ENCODE results near the gene PHYH.

DNA sequence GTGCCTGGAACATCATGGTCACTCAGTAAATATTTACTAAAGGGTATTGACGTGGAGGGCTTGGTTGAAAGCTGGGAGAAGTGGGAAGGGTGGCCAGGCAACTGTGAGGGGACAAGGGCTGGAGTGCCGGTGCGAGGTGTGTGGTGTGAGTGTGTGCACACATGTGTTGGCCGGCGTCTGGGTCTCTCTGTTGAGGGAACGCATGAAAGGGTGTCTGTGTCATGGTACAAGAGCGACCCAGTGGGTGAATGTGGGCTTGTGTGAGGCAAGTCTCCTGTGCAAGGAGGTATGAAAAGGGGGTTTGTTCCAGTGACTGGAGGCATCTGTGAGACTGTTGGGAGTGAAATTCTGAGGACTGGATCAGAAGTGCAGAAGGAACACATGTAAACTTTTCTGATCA is 36.3 kb downstream of the PHYH start:
- TF ChIP-seq, protein P1, sequence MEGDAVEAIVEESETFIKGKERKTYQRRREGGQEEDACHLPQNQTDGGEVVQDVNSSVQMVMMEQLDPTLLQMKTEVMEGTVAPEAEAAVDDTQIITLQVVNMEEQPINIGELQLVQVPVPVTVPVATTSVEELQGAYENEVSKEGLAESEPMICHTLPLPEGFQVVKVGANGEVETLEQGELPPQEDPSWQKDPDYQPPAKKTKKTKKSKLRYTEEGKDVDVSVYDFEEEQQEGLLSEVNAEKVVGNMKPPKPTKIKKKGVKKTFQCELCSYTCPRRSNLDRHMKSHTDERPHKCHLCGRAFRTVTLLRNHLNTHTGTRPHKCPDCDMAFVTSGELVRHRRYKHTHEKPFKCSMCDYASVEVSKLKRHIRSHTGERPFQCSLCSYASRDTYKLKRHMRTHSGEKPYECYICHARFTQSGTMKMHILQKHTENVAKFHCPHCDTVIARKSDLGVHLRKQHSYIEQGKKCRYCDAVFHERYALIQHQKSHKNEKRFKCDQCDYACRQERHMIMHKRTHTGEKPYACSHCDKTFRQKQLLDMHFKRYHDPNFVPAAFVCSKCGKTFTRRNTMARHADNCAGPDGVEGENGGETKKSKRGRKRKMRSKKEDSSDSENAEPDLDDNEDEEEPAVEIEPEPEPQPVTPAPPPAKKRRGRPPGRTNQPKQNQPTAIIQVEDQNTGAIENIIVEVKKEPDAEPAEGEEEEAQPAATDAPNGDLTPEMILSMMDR (IDR thresholded peaks at IDR 0.05; ENCODE audit: poor library complexity), result no peak
- no peak for TF ChIP-seq EZH2 (IDR thresholded peaks at IDR 0.05; ENCODE audit: borderline replicate concordance)

Measured in hepatocyte (in vitro differentiated cells).